AG04450 (cell line): ENCODE data around the gene NPB. TPM values are rescaled to one million over a fixed set of nuclear protein-coding genes. Genes with fewer than 3 reads are reported as not detected.
A peak's percentile ranks its signal among the peaks of the same experiment; 100 is the strongest.

Experiments used
- CTCF ChIA-PET: fragments of 300-600, 350-600 bp; formaldehyde crosslinking; extraction: SDS; loops from one replicate; lab custom pipeline; 2022; ENCODE audit warnings: antibody characterized with exemption, inconsistent platforms; lab: Charles Lee
- POLR2A ChIA-PET: fragments of 350-600 bp; formaldehyde crosslinking; extraction: SDS; loops from one replicate; lab custom pipeline; 2021; ENCODE audit warnings: antibody characterized with exemption, inconsistent platforms; lab: Yijun Ruan, JAX
- DNase-seq: peaks from one replicate; pipeline ENCODE4 v3.0.0-alpha.2; 2011; ENCODE audit warnings: low read depth, low spot score
- H3K27ac ChIP-seq: one replicate; pipeline ENCODE4 v1.5.1; 2012; ENCODE audit warnings: low read depth, low read length, control low read depth
- H3K27me3 ChIP-seq: one replicate; pipeline ENCODE4 v1.6.0; 2012; ENCODE audit warnings: low read length; ENCODE audit not compliant: control insufficient read depth, insufficient read depth
- H3K4me3 ChIP-seq: 2 replicates; pipeline ENCODE4 v1.5.1; 2011; ENCODE audit warnings: mild to moderate bottlenecking, low read depth, low read length, control low read depth
- H3K9me3 ChIP-seq: 2 replicates; pipeline ENCODE4 v1.5.1; 2012; ENCODE audit warnings: low read length; ENCODE audit not compliant: control insufficient read depth, insufficient read depth
- polyA plus RNA-seq: library from polyadenylated mRNA; depleted of rRNA; stranded (reverse); fragments of >200 nt; gene quantifications from 2 replicates; pipeline ENCODE4 v1.2.3, GENCODE V29; 2011
- TF ChIP-seq, protein P1 (sequence below): IDR thresholded peaks from 2 replicates; pipeline ENCODE4 v1.5.1; 2011; ENCODE audit warnings: low read depth, low read length, control low read depth, inconsistent platforms

Gene NPB
- polyA plus RNA-seq, 1 experiment = 0.20 TPM

- TF ChIP-seq, protein P1, sequence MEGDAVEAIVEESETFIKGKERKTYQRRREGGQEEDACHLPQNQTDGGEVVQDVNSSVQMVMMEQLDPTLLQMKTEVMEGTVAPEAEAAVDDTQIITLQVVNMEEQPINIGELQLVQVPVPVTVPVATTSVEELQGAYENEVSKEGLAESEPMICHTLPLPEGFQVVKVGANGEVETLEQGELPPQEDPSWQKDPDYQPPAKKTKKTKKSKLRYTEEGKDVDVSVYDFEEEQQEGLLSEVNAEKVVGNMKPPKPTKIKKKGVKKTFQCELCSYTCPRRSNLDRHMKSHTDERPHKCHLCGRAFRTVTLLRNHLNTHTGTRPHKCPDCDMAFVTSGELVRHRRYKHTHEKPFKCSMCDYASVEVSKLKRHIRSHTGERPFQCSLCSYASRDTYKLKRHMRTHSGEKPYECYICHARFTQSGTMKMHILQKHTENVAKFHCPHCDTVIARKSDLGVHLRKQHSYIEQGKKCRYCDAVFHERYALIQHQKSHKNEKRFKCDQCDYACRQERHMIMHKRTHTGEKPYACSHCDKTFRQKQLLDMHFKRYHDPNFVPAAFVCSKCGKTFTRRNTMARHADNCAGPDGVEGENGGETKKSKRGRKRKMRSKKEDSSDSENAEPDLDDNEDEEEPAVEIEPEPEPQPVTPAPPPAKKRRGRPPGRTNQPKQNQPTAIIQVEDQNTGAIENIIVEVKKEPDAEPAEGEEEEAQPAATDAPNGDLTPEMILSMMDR = no peak
- Histone ChIP-seq H3K27me3 (no peaks in the 10 kb centered on the region), H3K27ac (peak overlapping the region; percentile 31), H3K9me3 (no peaks in the 10 kb centered on the region), H3K4me3 (peak overlapping the region; percentile 77)
- no peak for DNase-seq
- ChIA-PET POLR2A (interaction anchor here (1.8 kb wide), 1 partner anchor 29 kb away, joined by 5 read pairs; no protein-coding TSS in a partner anchor), CTCF (no interaction called here)
Observed at GRCh38 chr17:81890447-81891302, 11.4 kb upstream of the NPB start.

DNA sequence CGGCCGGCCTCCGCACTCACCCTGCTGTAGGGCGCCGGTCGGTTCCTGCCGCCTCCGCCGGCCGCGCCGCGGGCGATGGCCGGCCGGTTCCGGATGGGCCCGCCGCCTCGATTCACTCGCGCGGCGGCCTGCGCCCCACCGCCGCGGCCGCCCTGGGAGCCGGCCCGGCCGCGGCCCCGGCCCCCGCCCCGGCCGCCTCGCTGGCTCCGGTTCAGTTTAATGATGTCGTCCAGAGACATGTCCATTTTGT is 10.8 kb upstream of the NPB start:
- H3K4me3 ChIP-seq = peak overlapping the region; percentile 77
- H3K27ac ChIP-seq = no peak overlapping the region
- no peaks in the 10 kb centered on the region for H3K27me3 ChIP-seq
- TF ChIP-seq, protein P1 = no peak
- POLR2A ChIA-PET = interaction anchor here (1.8 kb wide), 1 partner anchor 30 kb away, joined by 5 read pairs; no protein-coding TSS in a partner anchor
- H3K9me3 ChIP-seq = no peaks in the 10 kb centered on the region
- CTCF ChIA-PET = no interaction called here
- no peak for DNase-seq

DNA sequence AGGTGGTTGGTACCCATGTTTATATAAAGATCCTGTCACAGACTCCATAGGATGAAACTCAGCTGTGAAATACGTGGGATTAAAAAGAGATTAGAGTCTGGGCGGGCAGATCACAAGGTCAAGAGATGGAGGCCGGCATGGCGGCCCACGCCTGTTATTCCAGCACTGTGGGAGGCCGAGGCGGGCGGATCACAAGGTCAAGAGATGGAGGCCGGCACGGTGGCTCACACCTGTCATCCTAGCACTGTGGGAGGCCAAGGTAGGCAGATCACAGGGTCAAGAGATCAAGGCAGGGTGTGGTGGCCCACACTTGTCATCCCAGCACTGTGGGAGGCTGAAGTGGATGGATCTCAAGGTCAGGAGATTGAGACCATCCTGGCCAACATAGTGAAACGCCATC is 6.6 kb upstream of the NPB start:
- ChIA-PET CTCF (no interaction called here), POLR2A (no interaction called here)
- no peak overlapping the region for H3K4me3 ChIP-seq
- H3K9me3 ChIP-seq = no peaks in the 10 kb centered on the region
- H3K27me3 ChIP-seq = no peaks in the 10 kb centered on the region
- no peak overlapping the region for H3K27ac ChIP-seq
- TF ChIP-seq, protein P1 = no peak
- DNase-seq = no peak

GRCh38 chr17:81898029-81898866 is 3.8 kb upstream of the NPB start:
- ChIA-PET CTCF (no interaction called here), POLR2A (no interaction called here)
- H3K27ac ChIP-seq = peak overlapping the region; percentile 31
- H3K9me3 ChIP-seq = no peaks in the 10 kb centered on the region
- TF ChIP-seq, protein P1 = no peak
- no peak overlapping the region for H3K4me3 ChIP-seq
- DNase-seq = no peak
- H3K27me3 ChIP-seq = no peaks in the 10 kb centered on the region

DNA sequence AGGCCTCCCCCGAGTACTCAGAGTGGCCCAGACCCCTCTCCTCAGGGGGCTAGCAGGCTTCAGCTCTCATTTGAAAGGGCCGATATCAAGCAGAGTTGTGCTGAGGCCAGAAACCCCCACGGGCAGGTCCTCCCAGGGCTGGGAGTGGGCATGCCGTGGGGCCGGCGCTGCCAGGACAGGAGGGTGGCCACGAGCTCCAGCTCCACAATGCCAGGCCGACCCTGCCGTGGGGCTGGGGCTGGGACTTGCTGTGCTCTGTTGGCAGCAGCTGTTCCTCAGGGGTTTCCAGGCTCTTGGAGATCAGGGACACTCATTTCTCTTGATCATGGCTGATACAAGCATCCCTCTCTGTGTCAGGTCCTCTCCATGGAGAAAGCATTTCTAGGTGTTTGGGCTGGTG is 3.2 kb upstream of the NPB start:
- Histone ChIP-seq H3K4me3 (no peak overlapping the region), H3K9me3 (no peaks in the 10 kb centered on the region), H3K27me3 (no peaks in the 10 kb centered on the region), H3K27ac (no peak overlapping the region)
- CTCF ChIA-PET = no interaction called here
- TF ChIP-seq, protein P1 = no peak
- POLR2A ChIA-PET = no interaction called here
- no peak for DNase-seq
